Measurements from ENCODE around the gene HLA-DOB. TPM values are rescaled to one million over a fixed set of nuclear protein-coding genes. Genes with fewer than 3 reads are reported as not detected.

Gene HLA-DOB
- total and polyA plus RNA-seq, 2 of the 13 experiments (the other 11 are each of a cell fraction or from before 2014, with no cell fraction given) = not detected

DNA sequence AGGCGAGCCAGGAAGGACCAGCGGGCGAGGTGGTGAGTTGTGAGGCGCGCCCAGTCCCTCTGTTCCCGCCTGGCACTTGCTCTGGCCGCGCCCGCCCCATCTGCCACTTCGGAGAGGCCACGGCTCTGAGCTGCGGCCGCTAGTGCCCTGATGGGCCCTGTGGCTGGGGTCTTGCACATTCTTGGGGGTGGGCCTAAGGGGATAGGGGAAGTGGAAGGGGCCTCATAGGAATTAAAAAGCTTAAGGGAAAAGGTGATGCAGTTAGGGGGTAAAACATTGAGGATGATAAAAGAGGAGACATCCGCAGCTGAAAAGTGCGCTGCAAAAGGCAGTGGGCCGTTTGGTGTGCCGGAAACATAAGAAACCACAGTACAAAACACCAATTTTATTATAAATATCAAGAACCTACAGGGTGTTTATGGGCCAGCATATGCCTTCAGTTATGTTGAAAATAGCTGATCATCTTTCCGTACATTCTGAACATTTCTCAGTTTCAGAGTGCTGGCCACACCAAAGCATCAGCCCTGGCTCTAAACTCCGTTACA is 28.1 kb upstream of the HLA-DOB start:
- no peak overlapping the region for H3K27ac ChIP-seq (ENCODE audit: extremely low read length, insufficient read depth, low read length)
- POLR2A ChIA-PET = interaction anchor here (0.9 to 3.0 kb wide), 6 partner anchors 9 to 427 kb away, joined by 3 to 41 read pairs (median 6); partner anchors contain the start of genes PSMB9, RPS18, TAP1 and VPS52
- H3K36me3 ChIP-seq (replicated peaks in 1 of 2; ENCODE audit: control insufficient read depth in 1 of 2, insufficient read depth in 2 of 2, low read length in 2 of 2) = peaks cover 1 to 2% of the 10 kb centered on the region in 2 experiments; a peak in 2 of 5 replicates
- no peak overlapping the region for H2AFZ ChIP-seq (ENCODE audit: low read length)
- peaks cover 16% of the 10 kb centered on the region for H3K4me1 ChIP-seq (ENCODE audit: insufficient read depth, low read length)
- H3K9ac ChIP-seq (ENCODE audit: insufficient read depth, low read depth, low read length) = no peak overlapping the region
- H3K4me2 ChIP-seq (ENCODE audit: low read depth, low read length) = peak overlapping the region; percentile 80
- ATAC-seq = no peak
- CTCF ChIA-PET (ENCODE audit: low intra/inter-chr PET ratio, low total read pairs) = interaction anchor here (0.8 kb wide), 1 partner anchor 16 kb away, joined by 3 read pairs; no protein-coding TSS in a partner anchor
- WGBS (ENCODE audit: low lambda C conversion rate) = 54% methylated on average over 19 of the region's 19 CpGs
- no peaks in the 10 kb centered on the region for H3K79me2 ChIP-seq (ENCODE audit: insufficient read depth, low read length)
- H4K20me1 ChIP-seq (ENCODE audit: insufficient read depth, low read length) = no peaks in the 10 kb centered on the region
- no TSS peak for BruUV-seq (replicated peaks)
- no peaks in the 10 kb centered on the region; a peak in 1 of 5 replicates for H3K27me3 ChIP-seq (ENCODE audit: control insufficient read depth in 1 of 2, insufficient read depth in 2 of 2, low read length in 2 of 2)
- no peak for DNase-seq (ENCODE audit: low spot score)
- H3K9me3 ChIP-seq (ENCODE audit: low read length) = no peaks in the 10 kb centered on the region
- FAIRE-seq = no peak
- intact Hi-C loops (cut with micrococcal nuclease; ENCODE audit: unreplicated experiment) = loop anchor here (1.0 kb wide), 1 partner anchor 8 kb away; the partner anchor contains the start of gene TAP1
- H3K4me3 ChIP-seq (replicated peaks in 1 of 3; ENCODE audit: insufficient read depth in 1 of 3, low read depth in 2 of 3, low read length in 3 of 3) = peak overlapping the region; percentile 73 to 85 (median 75); a peak in 5 of 6 replicates
- in situ Hi-C loops (cut with HindIII; ENCODE audit: extremely low pct_ligation_motif_present, low pct_unique_long_range_greater_than_20kb) = no loop called here
- TF ChIP-seq ZNF124 (CRISPR knock-in tag; IDR thresholded peaks at IDR 0.05) (no peak), ZNF883 (CRISPR knock-in tag; IDR thresholded peaks at IDR 0.05; ENCODE audit: not compliant biosample characterization) (peak; percentile 50), ADNP (CRISPR knock-in tag; IDR thresholded peaks at IDR 0.05) (no peak), FOXC1 (CRISPR knock-in tag; IDR thresholded peaks at IDR 0.05; ENCODE audit: borderline replicate concordance) (0 out of 2 replicates have a peak, but pooled peaks have one; percentile 39), SALL1 (CRISPR knock-in tag; IDR thresholded peaks at IDR 0.05) (peak; percentile 32; the same call in 1 of the 2 replicates), ZNF543 (CRISPR knock-in tag; IDR thresholded peaks at IDR 0.05) (no peak), STAT5B (CRISPR knock-in tag; IDR thresholded peaks at IDR 0.05) (no peak)
- TF ChIP-seq, protein P1, sequence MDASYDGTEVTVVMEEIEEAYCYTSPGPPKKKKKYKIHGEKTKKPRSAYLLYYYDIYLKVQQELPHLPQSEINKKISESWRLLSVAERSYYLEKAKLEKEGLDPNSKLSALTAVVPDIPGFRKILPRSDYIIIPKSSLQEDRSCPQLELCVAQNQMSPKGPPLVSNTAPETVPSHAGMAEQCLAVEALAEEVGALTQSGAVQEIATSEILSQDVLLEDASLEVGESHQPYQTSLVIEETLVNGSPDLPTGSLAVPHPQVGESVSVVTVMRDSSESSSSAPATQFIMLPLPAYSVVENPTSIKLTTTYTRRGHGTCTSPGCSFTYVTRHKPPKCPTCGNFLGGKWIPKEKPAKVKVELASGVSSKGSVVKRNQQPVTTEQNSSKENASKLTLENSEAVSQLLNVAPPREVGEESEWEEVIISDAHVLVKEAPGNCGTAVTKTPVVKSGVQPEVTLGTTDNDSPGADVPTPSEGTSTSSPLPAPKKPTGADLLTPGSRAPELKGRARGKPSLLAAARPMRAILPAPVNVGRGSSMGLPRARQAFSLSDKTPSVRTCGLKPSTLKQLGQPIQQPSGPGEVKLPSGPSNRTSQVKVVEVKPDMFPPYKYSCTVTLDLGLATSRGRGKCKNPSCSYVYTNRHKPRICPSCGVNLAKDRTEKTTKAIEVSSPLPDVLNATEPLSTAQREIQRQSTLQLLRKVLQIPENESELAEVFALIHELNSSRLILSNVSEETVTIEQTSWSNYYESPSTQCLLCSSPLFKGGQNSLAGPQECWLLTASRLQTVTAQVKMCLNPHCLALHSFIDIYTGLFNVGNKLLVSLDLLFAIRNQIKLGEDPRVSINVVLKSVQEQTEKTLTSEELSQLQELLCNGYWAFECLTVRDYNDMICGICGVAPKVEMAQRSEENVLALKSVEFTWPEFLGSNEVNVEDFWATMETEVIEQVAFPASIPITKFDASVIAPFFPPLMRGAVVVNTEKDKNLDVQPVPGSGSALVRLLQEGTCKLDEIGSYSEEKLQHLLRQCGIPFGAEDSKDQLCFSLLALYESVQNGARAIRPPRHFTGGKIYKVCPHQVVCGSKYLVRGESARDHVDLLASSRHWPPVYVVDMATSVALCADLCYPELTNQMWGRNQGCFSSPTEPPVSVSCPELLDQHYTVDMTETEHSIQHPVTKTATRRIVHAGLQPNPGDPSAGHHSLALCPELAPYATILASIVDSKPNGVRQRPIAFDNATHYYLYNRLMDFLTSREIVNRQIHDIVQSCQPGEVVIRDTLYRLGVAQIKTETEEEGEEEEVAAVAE (CRISPR knock-in tag; IDR thresholded peaks at IDR 0.05; ENCODE audit: borderline replicate concordance) = 0 out of 2 replicates have a peak, but pooled peaks have one; percentile 14
- TF ChIP-seq, protein P2, sequence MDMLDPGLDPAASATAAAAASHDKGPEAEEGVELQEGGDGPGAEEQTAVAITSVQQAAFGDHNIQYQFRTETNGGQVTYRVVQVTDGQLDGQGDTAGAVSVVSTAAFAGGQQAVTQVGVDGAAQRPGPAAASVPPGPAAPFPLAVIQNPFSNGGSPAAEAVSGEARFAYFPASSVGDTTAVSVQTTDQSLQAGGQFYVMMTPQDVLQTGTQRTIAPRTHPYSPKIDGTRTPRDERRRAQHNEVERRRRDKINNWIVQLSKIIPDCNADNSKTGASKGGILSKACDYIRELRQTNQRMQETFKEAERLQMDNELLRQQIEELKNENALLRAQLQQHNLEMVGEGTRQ (IDR thresholded peaks at IDR 0.05; ENCODE audit: low read depth, low read length) = no peak
- TF ChIP-seq, protein P2 (CRISPR knock-in tag; IDR thresholded peaks at IDR 0.05; ENCODE audit: borderline replicate concordance) = no peak
- TF ChIP-seq, protein P3, sequence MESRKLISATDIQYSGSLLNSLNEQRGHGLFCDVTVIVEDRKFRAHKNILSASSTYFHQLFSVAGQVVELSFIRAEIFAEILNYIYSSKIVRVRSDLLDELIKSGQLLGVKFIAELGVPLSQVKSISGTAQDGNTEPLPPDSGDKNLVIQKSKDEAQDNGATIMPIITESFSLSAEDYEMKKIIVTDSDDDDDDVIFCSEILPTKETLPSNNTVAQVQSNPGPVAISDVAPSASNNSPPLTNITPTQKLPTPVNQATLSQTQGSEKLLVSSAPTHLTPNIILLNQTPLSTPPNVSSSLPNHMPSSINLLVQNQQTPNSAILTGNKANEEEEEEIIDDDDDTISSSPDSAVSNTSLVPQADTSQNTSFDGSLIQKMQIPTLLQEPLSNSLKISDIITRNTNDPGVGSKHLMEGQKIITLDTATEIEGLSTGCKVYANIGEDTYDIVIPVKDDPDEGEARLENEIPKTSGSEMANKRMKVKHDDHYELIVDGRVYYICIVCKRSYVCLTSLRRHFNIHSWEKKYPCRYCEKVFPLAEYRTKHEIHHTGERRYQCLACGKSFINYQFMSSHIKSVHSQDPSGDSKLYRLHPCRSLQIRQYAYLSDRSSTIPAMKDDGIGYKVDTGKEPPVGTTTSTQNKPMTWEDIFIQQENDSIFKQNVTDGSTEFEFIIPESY (CRISPR knock-in tag; IDR thresholded peaks at IDR 0.05) = 0 out of 2 replicates have a peak, but pooled peaks have one; percentile 13
- TF ChIP-seq, protein P4, sequence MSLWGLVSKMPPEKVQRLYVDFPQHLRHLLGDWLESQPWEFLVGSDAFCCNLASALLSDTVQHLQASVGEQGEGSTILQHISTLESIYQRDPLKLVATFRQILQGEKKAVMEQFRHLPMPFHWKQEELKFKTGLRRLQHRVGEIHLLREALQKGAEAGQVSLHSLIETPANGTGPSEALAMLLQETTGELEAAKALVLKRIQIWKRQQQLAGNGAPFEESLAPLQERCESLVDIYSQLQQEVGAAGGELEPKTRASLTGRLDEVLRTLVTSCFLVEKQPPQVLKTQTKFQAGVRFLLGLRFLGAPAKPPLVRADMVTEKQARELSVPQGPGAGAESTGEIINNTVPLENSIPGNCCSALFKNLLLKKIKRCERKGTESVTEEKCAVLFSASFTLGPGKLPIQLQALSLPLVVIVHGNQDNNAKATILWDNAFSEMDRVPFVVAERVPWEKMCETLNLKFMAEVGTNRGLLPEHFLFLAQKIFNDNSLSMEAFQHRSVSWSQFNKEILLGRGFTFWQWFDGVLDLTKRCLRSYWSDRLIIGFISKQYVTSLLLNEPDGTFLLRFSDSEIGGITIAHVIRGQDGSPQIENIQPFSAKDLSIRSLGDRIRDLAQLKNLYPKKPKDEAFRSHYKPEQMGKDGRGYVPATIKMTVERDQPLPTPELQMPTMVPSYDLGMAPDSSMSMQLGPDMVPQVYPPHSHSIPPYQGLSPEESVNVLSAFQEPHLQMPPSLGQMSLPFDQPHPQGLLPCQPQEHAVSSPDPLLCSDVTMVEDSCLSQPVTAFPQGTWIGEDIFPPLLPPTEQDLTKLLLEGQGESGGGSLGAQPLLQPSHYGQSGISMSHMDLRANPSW (CRISPR knock-in tag; IDR thresholded peaks at IDR 0.05; ENCODE audit: borderline replicate concordance) = 0 out of 2 replicates have a peak, but pooled peaks have one; percentile 19

Data from HepG2 (cell line).